T-helper 2 cell treated with Interferon-gamma antibody and Interleukin-4, amounts not matched to agents 5 μg/mL and 100 μg/mL, for 36 hours (primary cell): ENCODE results near the gene SRGAP2.
"Not testable (repeated sequence)": the region's sequence is repeated elsewhere in the genome, so short reads cannot be mapped to it uniquely, and the experiment has no call there.

Experiments used
- DNase-seq: peaks from one replicate; pipeline ENCODE4 v3.0.0; 2021; ENCODE audit warnings: low spot score
- H3K27ac Mint-ChIP-seq: one replicate; pipeline ENCODE4 v1.8.0; 2021; ENCODE audit warnings: mild to moderate bottlenecking, mixed read lengths
- H3K27me3 Mint-ChIP-seq: one replicate; pipeline ENCODE4 v1.8.0; 2021; ENCODE audit warnings: low read depth, mixed read lengths
- H3K36me3 Mint-ChIP-seq: one replicate; pipeline ENCODE4 v1.8.0; 2021; ENCODE audit warnings: low read depth, mixed read lengths
- H3K4me1 Mint-ChIP-seq: one replicate; pipeline ENCODE4 v1.8.0; 2021; ENCODE audit warnings: low read depth, mixed read lengths
- H3K4me3 Mint-ChIP-seq: one replicate; pipeline ENCODE4 v1.8.0; 2022; ENCODE audit warnings: mild to moderate bottlenecking, moderate library complexity, mixed read lengths
- H3K9me3 Mint-ChIP-seq: one replicate; pipeline ENCODE4 v1.8.0; 2021; ENCODE audit warnings: mixed read lengths

Gene SRGAP2

GRCh38 chr1:206203364-206204158 is at the start of gene SRGAP2:
SRGAP2 (plus strand) TSS chr1:206203541; CDS start chr1:206205971, 2,430 bp downstream.
- not testable (repeated sequence) for H3K4me1 Mint-ChIP-seq, H3K36me3 Mint-ChIP-seq, H3K9me3 Mint-ChIP-seq, H3K27me3 Mint-ChIP-seq
- H3K4me3 Mint-ChIP-seq, result peak within 1 kb of the TSS; percentile 83
- peak; percentile 70 for DNase-seq
- H3K27ac Mint-ChIP-seq, result peak within 1 kb of the TSS; percentile 83

- H3K4me3 Mint-ChIP-seq, DNase-seq, H3K27me3 Mint-ChIP-seq, H3K27ac Mint-ChIP-seq, H3K4me1 Mint-ChIP-seq, H3K9me3 Mint-ChIP-seq, H3K36me3 Mint-ChIP-seq: not testable (repeated sequence)
These were observed 35.9 kb upstream of the SRGAP2 start for GRCh38 chr1:206167350-206168029.

GRCh38 chr1:206169794-206170193 is 33.5 kb upstream of the SRGAP2 start:
- not testable (repeated sequence) for H3K27me3 Mint-ChIP-seq, H3K4me1 Mint-ChIP-seq, H3K36me3 Mint-ChIP-seq, H3K27ac Mint-ChIP-seq, DNase-seq, H3K9me3 Mint-ChIP-seq, H3K4me3 Mint-ChIP-seq

GRCh38 chr1:206173110-206173719 is 30.1 kb upstream of the SRGAP2 start:
- H3K4me1 Mint-ChIP-seq, H3K4me3 Mint-ChIP-seq, H3K36me3 Mint-ChIP-seq, H3K9me3 Mint-ChIP-seq, H3K27ac Mint-ChIP-seq, H3K27me3 Mint-ChIP-seq, DNase-seq: not testable (repeated sequence)

GRCh38 chr1:206174182-206174868 is 29.0 kb upstream of the SRGAP2 start:
- not testable (repeated sequence) for H3K4me3 Mint-ChIP-seq, H3K36me3 Mint-ChIP-seq, H3K4me1 Mint-ChIP-seq, H3K27me3 Mint-ChIP-seq, H3K27ac Mint-ChIP-seq, H3K9me3 Mint-ChIP-seq, DNase-seq

- H3K27ac Mint-ChIP-seq, H3K4me3 Mint-ChIP-seq, DNase-seq, H3K27me3 Mint-ChIP-seq, H3K36me3 Mint-ChIP-seq, H3K4me1 Mint-ChIP-seq, H3K9me3 Mint-ChIP-seq: not testable (repeated sequence)
These were observed 27.8 kb upstream of the SRGAP2 start for GRCh38 chr1:206175459-206176113.

GRCh38 chr1:206176114-206176502 is 27.2 kb upstream of the SRGAP2 start:
- not testable (repeated sequence) for H3K27ac Mint-ChIP-seq, H3K27me3 Mint-ChIP-seq, H3K9me3 Mint-ChIP-seq, H3K4me1 Mint-ChIP-seq, H3K4me3 Mint-ChIP-seq, H3K36me3 Mint-ChIP-seq
- DNase-seq, result peak; percentile 15

GRCh38 chr1:206178061-206178989 is 25.0 kb upstream of the SRGAP2 start:
- DNase-seq, H3K4me1 Mint-ChIP-seq, H3K27ac Mint-ChIP-seq, H3K9me3 Mint-ChIP-seq, H3K27me3 Mint-ChIP-seq, H3K36me3 Mint-ChIP-seq, H3K4me3 Mint-ChIP-seq: not testable (repeated sequence)

GRCh38 chr1:206179666-206180065 is 23.7 kb upstream of the SRGAP2 start:
- H3K36me3 Mint-ChIP-seq, DNase-seq, H3K27ac Mint-ChIP-seq, H3K4me1 Mint-ChIP-seq, H3K4me3 Mint-ChIP-seq, H3K9me3 Mint-ChIP-seq, H3K27me3 Mint-ChIP-seq: not testable (repeated sequence)

GRCh38 chr1:206182368-206183317 is 20.7 kb upstream of the SRGAP2 start:
- not testable (repeated sequence) for H3K4me3 Mint-ChIP-seq, H3K9me3 Mint-ChIP-seq, H3K36me3 Mint-ChIP-seq, H3K27me3 Mint-ChIP-seq, DNase-seq, H3K27ac Mint-ChIP-seq, H3K4me1 Mint-ChIP-seq

GRCh38 chr1:206183788-206184187 is 19.6 kb upstream of the SRGAP2 start:
- H3K27ac Mint-ChIP-seq, H3K4me3 Mint-ChIP-seq, H3K4me1 Mint-ChIP-seq, H3K9me3 Mint-ChIP-seq, DNase-seq, H3K36me3 Mint-ChIP-seq, H3K27me3 Mint-ChIP-seq: not testable (repeated sequence)

- H3K27me3 Mint-ChIP-seq, H3K27ac Mint-ChIP-seq, H3K36me3 Mint-ChIP-seq, DNase-seq, H3K4me3 Mint-ChIP-seq, H3K4me1 Mint-ChIP-seq, H3K9me3 Mint-ChIP-seq: not testable (repeated sequence)
These were observed 17.6 kb upstream of the SRGAP2 start for GRCh38 chr1:206185778-206186177.
